ENCODE data around the gene CDH13.

Gene CDH13

DNA sequence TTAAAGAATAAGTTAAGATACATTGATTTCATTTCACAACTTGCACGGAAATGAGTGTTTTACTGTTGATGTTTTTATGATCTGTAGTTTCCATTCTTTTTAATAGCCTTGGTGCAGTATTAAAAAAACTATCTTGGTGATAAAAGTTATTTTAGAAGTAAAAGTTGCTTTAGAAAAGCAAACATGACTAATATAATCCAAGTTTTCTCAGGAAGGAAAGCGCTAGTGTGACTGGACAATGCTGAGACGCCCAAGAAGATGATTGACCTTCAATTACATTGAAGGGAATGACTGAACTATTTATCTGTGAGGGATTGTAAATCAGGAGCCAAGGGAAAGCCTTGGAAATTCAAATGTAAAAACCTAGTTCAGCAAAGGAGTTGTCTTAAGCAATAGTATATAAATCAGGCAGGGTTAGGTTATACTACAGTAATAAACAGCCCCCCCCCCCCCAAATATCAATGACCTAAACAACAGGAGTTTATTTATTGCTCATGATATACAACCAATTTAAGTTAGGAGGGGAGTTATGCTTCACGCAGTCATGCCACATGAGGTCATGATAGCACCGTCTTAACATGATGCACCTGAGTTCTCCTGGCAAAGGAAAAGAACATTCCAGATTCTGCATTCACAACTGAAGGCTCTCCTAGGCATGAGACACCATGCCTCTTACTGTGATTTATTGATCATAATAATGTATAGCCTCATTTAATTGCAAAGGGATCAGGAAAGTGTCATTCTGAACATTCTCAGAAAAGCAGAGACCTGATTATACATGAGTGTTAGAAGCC is 443.8 kb downstream of the CDH13 start:
- DNase-seq: no peak

DNA sequence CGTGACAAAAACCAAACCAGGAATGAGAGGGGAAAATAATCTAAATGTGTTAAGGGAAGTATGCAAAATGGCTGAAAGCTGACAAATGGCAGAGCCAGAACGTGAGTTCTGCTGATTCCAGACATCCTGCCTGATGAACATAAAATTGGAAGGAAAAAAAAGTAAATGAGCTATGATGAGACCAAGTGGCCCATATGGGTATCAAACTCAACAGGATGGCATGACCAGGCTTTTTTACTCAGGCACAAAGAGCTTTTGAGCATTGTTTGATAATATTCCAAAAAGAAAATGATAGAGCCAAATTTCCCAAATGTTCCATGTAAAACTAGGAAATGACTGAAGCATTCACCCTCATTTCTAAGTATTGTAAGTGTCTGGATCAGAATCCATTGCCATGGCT is 449.2 kb downstream of the CDH13 start:
- DNase-seq: no peak

DNA sequence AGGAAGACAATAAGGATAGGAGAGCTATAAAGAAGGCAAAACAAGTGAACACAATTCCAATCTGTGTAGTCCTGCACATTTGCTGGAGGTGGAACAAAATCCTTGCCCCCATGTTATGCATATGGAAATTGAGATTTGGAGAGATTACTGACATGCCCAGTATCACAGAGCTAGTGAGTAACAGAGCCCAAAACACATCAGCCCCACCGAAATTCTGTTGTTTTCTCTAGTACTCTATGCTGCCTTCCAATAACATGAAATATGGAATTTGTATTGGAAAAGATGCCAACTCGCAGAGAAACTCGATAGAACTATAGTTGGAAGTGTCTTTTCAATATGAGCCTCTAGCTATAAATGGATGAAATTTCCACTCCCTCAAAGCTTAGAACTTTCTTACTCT is 456.6 kb downstream of the CDH13 start:
- no peak for DNase-seq

DNA sequence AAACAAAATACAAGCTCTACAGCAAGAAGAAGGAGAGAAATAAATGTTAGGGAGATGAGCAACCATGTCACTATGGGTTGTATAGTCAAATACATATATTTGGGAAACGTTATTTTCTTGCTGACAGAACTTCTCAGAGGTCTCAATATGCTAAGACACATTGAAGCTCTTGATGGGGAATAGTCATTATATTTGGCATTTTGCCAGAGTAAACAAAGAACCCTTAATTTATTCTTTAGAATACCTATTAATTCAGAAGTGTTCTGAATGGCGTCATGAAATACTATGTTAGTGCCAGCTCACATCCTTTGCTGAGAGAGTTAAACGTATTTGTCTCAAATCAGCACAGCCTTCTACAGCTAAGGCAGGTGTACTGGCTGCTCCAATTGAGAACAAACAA is 458.9 kb downstream of the CDH13 start:
- DNase-seq: no peak

DNA sequence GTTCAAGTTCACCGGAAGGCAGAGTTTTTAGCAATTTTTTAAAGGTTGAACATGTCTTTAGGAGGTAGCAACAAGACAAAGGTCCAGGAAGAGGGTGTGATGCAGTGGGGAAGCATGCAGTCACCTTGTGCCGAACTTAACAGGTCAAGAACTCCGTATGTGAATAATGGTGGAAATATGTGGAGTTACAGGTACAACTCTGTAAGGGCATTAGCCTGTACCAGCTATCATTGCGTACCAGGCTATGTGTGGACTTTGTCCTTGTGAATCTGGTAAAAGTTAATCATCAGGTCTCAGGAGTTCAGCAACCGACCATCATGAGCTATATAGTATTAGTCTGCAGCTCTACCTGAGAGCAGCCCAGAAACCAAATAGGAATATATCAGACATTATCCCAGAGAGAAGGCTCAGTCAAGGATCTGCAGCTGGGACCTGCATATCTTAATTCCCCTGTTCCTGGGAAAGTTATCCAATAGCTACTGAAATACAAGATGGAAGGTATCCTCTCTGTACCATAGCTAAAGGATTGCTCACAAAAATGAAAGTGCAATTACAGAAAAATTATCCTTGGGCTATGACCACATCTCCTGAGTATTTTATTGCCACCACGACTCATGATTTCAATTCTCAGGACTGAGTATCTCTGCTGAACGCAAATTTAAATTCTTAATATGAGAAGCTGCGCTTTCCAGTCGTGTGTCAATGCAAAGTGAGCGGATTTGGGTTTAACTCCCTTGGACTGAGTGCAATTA is 469.3 kb downstream of the CDH13 start:
- no peak for DNase-seq

DNA sequence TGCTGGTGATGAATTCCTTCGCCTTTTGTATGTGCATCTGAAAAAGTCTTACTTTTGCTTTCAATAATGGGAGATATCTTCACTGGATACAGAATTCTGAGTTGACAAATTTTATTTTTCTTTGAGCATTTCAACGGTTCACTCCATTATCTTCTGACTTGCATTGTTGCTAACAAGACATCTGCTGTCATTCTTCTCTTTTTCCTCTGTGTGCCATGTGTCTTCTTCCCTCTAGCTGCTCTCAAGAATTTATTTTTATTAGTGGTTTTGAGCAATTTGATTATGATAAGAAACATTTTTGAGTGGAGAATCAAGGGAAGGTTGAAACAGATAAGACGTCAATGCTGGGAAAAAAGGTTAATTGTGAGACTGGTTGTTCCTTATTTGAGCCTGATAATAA is 471.8 kb downstream of the CDH13 start:
- DNase-seq: no peak

DNA sequence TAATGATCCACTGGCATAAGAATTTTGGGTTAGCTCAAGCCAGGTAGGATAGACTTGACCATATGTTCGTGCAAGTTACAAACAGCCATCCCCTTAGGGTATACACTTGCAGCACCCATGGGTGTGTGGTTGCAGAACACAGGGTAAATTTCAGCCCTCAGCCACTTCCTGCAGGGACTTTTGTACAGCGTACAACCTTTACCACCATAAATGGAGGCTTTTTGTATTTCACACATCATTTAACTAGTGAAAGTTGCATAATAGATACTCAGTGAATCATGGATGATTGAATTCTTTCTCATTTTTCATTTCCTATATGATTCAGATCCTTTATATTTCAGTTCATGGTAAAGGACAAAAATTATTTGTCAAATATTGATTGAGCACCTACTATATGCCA is 473.9 kb downstream of the CDH13 start:
- DNase-seq: peak; percentile 18

DNA sequence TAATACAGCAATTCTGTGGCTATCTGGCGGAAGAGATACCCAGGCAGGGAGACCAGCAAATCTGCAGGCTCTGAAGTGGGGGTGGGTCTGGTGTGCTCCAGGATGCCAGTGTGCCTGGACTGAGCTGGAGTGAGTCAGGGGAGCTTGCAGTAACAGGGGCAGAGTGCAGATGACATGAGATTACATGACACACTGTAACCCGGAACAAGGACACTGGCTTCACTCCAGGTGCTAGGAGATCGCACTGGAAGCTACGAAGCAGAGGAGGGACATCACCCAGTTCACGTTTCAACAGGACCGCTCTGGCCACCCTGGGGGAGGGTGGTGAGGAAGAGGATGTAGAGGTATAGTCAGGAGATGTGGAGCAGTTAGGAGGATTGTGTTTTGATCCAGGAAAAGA is 475.6 kb downstream of the CDH13 start:
- DNase-seq: no peak

DNA sequence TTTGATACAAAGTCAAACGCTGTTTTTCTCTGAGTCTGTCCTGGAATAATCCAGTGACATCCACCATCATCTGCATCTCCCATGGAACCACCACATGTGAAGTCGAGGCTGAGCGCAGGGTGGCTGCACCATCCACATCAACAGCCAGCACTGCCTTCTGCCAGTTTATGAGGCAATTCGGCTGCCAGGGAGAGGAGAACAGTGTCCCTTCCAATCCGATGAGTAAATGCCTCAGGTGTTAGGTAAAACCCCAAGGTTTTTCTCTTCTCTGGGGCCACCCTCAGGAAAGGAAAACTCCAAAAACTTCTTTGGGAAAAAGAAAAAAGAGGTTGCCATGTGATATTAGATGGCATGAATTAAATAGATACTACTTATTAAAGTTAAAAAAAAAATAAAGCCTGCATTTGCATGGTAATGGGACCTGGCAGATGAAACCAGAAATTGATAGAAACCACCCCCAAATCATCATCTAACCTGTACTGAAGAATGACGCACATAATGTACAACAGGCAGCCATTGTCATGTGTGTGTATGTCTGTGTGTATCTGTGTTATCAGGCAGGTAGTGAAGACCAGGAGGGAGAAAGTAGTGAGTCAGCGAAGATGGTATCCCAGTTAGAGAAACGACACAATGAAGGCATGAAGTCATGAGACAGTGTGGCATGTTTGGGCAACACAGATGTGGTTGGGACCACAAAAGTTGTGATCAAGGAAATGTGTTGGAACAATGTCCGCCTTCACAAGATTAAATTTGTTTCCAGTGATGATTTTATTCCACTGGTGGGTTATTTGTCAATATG is 478.7 kb downstream of the CDH13 start:
- no peak for DNase-seq

DNA sequence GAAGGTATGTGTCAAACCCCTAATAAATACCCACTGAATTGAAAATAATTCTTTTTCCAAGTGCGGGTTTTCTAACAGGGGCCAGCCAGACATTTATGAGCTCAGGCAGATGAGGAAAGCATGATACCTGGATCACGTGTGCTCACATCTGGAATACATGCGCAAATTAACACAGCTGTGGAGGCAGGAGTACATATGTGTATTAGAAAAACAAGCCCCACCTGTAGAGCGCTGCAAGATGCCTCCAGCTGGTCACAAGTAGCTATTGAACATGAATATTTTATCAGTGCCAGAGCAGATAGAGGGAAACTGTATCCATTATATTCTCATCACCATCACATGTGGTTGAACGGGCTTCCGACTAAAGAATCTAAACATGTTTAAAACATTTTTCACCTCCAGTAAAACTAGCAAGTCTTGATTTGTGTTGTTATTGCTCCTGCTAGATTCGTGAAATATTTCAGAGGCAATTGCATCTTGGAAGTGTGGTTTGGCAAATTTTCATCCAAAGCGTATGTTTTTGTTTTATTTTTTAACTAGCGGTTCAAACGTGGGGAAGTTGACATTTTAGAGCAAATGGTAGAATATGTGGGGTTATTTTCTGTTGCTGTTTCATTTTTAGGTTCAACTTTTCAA is 482.8 kb downstream of the CDH13 start:
- no peak for DNase-seq

DNA sequence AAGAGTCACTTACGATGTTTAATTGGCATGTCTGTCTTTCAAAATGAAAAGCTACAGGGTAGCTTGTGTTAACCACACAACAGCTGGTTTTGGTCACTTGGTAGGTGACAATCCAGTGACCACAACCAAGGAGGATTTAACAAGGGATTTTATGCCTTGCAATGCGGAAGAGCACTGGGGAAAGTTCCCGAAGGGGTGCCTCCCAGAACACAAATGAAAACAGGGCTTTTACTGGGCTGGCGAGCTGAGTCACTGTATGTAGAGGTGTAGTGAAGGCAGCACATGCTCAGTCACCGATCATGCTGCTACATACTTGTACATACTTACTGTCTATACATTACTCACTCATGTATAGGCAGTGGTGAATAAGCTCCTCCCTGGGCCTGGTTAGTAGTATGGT is 483.5 kb downstream of the CDH13 start:
- peak; percentile 28 for DNase-seq

DNA sequence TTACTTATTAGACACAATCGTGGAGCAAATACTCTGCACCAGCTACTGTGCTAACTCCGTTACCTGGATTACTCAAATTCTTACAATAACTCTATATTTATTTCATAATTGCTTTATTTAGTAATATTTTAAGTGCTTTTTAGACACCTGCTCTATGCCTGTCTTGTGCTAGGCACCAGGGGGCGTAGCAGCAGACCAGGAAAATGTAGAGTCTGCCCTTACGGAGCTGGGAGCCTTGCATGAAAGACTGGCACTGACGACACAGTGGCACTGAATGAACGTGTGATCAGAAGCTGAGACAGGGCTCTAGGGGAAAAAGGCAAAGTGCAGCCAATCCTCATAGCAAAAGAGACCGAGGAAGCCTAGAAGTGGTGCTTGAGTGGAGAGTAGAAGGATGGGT is 486.5 kb downstream of the CDH13 start:
- DNase-seq: peak; percentile 14

DNA sequence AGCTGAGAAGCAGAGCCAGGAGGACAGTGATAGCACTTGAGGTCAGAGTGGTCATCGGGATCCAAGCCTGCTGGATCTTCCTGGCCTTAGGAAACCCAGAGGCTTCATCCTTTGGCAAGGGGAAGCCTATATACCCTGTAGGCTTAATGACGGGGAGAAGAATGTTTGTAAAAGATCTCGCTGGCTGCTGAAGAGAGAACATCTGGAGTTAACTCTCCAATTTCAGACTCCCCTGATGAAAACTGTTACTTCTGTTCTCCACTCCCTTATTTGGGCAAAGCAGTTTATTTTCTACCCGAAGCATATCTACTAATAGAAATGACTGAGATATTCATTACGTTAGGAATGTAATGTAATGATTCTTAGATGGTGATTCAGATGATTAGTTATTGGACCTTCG is 487.0 kb downstream of the CDH13 start:
- DNase-seq: no peak

DNA sequence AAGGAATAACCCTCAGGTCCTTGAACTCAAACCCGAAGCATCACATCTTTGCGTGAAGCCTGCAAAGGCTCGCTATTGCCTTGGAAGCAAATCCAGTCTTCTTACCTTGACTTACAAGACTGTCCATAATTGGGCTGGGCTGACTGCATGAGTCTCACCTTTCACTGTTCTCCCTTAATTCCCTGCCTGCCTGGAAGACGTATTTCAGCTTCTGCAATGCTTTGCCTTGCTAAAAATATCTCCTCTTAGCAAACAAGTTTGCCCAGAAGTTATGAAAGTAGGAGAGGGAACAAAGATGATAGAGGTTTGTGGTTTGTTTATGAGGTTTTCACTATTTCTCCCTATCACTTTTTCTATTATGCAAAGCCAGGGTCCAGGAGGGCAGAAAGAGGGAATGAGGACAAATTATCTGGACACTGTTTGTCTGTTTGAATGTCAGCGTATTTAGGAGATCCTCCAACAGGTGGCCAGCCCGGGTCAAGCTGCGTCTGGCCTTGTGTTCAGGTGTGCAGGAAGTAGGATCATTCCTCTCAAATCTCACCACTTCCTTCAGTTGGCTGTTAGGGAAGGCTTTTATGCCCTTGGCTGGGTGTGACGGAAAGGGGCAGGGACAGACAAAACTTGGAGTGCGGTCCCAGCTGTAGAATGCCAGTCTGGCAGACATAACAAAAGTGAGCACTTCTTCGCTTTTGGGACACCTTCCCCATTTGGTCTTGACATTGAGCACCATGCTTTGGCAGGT is 488.9 kb downstream of the CDH13 start:
- no peak for DNase-seq

DNA sequence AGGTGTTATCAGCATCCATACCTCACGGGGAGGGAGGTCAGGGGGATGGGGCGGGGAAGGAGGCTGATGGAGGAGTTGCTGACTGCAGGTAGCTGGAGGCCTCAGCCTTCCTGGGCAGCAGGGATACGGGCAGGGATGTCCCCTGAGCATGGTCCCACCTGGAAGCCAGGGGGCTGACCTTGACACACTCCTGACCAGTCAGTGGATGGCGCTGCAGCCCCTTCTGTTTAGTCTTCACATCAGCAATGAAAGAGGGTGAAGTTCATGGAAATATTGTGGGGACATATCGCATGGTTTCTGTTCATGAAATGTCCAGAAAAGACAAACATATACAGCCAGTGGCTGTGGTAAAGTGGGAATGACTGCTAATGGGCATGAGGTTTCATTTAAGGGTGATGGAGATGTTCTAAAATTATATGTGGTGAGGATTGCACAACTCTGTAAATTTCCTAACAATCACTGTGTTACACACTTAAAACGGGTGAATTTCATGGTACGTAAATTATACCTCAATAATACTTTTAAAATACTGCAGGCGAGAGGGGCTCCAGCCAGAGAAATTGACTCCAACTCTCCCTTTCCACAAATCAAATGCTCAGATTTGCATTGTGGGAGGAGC is 489.6 kb downstream of the CDH13 start:
- no peak for DNase-seq

DNA sequence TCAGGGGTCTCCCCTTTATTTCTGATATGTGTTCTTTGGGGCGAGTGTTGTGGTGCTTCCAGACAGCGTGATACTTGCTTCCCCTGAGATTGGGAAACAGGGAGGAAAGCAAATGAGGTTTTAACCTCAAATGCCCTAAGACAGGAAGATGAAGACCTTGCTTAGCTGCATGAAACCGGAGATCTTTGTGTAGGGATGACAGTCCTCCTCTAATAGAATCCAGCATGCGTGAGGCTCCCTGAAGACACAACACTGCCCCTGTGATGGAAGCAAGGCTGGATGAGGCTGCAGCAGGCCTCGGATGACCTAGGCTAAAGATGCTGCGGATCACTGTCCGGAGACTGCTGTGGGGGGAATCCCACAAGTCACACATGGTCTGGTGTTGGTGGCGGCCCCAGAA is 491.0 kb downstream of the CDH13 start:
- no peak for DNase-seq

DNA sequence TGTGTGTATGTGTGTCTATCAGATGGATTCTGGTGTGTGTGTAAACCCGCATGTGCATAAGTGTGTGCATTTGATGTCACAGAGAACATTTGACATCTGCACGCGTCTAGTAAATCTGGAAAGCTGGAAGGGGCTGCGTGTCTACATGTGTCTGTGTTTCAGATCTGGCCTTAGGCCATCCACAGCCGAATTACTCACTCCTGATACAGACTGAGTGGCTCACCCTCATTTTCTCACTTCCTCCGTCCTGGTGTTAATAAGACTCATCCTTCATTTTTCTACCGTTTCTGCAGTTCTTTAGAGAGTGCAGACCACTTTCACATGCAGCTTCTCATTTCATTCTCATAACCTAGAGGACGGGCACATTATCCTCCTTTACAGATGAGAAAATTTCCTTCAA is 491.6 kb downstream of the CDH13 start:
- DNase-seq: peak; percentile 16

DNA sequence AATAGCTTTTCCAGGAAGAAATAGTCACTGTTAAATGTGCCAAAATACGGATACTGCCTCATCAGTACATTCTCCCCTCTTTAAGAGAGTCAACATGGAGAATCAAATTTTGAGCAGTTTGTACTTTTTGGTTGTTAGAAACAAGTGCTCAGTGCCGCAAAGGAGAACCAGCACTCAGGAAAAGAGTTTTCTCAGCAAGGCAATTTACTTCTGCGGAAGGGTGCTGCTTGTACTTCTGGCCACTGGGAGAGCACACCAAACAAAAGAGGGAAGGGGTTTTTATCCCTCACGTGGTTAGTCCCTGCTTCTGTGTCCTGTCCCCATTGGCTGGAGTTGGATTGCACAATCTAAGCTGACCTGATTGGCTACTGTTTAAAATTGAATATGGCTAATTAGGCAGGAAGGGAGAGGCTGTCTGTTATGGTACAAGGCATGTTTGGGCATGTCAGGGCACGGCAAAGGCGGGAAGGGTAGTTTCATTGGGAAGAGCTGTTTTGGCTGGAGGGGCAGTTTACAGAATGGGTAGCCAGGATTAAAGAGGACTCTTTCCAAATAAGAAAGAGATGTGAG is 499.3 kb downstream of the CDH13 start:
- no peak for DNase-seq

DNA sequence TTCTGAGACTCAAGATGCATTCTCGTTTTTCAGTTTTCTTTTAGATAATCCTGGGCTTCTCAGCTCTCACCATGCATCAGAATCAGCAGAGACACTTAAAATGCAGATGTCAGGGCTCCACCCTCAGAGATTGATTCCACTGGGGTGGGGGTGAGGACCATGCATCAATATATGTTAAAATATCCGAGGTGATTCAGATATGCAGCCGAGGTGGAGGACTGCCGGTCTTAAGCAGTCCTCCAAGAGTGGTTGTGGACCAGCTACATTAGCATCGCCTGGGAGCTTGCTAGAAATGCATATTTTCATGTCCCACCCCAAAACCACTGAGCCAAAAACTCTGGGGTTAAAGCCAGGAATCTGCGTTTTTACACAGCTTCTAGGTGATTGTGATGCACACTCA is 501.3 kb downstream of the CDH13 start:
- no peak for DNase-seq

DNA sequence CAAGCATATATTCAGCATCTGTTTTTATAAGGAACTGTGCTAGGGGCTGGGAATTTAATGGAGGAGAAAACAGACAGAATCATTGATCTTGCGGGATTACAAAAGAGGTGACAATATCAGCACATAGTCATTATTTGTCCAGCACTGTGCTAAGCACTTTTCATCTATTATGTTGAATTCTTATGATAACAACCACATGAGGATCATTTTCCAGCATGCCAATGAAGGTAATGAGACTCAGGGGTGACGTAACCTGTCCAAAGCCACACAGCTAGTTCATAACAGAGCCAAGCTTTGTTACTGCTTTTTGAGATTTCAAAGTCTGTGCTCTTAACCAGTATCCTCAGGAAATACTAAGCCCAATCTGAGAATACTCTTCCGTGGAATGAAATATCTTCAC is 503.3 kb downstream of the CDH13 start:
- DNase-seq: no peak

DNA sequence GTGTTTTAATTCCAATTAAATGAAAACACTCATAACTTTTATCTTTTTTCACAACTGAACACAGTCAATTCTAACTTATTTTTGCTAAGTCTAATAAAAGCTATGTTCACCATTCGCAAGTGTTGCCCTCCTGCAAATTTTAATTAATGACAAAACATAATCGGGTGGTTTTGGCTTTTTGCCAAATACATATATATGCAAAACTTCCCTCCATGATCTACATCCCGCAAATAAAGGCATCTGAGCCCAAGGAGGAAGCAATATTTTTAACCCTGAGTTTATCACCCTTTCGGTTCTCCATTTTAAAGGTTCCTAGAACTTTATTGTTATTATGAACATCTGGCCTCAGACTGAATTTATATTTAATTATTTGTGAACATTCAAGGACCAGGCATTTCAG is 507.9 kb downstream of the CDH13 start:
- DNase-seq: no peak

DNA sequence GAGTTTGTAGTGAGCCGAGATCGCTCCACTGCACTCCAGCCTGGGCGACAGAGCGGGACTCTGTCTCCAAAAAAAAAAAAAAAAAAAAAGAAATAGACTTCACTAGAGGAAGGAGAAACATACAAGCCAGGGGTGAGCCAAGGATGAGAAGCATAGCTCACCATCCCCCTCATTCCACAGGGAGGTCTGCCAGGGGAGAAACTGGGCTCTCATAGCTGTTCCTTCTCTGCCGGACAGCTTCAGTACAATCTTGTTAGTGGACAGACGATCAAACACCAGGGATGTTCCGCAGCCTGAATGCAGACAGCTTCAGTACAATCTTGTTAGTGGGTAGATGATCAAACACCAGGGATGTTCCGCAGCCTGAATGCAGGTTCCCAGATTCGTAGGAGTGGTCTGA is 509.6 kb downstream of the CDH13 start:
- DNase-seq: no peak

Measured in NK-92 treated with Interleukin-12 subunit alpha and Interleukin-12 subunit beta, amount 100 ng/mL, for 24 hours (cell line).